ENCODE measurements around the gene PHB1. TPM values are rescaled to one million over a fixed set of nuclear protein-coding genes. Genes with fewer than 3 reads are reported as not detected.
"Not testable (repeated sequence)": the region's sequence is repeated elsewhere in the genome, so short reads cannot be mapped to it uniquely, and the experiment has no call there.

PHB1 gene
- total RNA-seq, 4 donors from 2014 or later, result 98.7 to 108 (median 102) TPM

DNA sequence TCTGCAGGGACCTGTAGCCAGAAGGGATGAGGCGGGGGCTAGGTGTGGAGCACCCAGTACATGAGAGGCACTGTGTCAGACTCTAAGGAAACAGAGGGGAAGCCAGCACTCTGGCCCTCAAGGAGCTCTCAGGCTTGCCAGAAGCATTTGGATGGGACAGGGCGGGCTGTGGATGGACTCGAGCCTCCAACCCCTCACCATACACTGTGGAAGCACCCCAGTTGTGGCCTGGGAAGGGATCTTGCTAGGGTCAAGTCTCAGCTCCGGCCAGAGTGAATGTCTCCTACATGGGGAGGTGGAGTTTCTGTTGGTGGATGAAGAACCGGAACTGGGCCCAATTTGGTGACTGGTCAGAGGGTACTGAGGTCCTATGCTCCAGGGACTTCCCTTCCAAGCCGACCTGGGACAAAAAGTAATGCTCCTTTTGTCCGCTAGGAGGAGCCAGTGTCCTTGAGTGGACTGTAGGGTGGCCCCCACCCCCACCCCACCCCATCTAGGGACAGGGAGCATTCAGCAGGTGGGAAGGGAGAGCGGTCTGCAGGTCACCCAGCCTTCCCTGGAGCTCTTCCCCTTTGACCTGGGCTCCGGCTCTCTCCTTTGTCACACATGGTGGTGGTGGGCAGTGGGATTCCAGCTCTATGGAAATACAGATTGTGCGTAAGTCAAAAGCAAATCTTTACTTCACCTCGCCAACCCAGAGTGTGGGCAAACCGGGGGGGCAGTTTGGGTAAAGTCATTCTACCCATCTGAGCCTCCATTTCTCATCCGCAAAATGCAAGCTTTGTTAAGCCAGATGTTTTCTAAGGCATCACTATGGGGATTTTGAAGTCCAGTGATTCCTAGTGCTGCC is 20.4 kb upstream of the PHB1 start:
- no peak overlapping the region for H3K4me3 ChIP-seq
- no peaks in the 10 kb centered on the region for H3K9me3 ChIP-seq
- H3K4me1 ChIP-seq, result no peaks in the 10 kb centered on the region
- 40 to 83% methylated on average over 3 to 4 of the region's 13 CpGs for WGBS, 2 donors (ENCODE audit: low coverage in 1 of 2)
- H3K27ac ChIP-seq, result no peak overlapping the region
- peaks cover 25% of the 10 kb centered on the region for H3K27me3 ChIP-seq
- ATAC-seq, result peak; percentile 43
- no peaks in the 10 kb centered on the region for H3K36me3 ChIP-seq
- TF ChIP-seq, protein P1, sequence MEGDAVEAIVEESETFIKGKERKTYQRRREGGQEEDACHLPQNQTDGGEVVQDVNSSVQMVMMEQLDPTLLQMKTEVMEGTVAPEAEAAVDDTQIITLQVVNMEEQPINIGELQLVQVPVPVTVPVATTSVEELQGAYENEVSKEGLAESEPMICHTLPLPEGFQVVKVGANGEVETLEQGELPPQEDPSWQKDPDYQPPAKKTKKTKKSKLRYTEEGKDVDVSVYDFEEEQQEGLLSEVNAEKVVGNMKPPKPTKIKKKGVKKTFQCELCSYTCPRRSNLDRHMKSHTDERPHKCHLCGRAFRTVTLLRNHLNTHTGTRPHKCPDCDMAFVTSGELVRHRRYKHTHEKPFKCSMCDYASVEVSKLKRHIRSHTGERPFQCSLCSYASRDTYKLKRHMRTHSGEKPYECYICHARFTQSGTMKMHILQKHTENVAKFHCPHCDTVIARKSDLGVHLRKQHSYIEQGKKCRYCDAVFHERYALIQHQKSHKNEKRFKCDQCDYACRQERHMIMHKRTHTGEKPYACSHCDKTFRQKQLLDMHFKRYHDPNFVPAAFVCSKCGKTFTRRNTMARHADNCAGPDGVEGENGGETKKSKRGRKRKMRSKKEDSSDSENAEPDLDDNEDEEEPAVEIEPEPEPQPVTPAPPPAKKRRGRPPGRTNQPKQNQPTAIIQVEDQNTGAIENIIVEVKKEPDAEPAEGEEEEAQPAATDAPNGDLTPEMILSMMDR (IDR thresholded peaks at IDR 0.05), result peak in 3 of 4 experiments; percentile 61 to 84 (median 61)
- TF ChIP-seq POLR2AphosphoS5 (IDR thresholded peaks at IDR 0.05) (no peak), EP300 (IDR thresholded peaks at IDR 0.05) (no peak), POLR2A (IDR thresholded peaks at IDR 0.05) (no peak)

DNA sequence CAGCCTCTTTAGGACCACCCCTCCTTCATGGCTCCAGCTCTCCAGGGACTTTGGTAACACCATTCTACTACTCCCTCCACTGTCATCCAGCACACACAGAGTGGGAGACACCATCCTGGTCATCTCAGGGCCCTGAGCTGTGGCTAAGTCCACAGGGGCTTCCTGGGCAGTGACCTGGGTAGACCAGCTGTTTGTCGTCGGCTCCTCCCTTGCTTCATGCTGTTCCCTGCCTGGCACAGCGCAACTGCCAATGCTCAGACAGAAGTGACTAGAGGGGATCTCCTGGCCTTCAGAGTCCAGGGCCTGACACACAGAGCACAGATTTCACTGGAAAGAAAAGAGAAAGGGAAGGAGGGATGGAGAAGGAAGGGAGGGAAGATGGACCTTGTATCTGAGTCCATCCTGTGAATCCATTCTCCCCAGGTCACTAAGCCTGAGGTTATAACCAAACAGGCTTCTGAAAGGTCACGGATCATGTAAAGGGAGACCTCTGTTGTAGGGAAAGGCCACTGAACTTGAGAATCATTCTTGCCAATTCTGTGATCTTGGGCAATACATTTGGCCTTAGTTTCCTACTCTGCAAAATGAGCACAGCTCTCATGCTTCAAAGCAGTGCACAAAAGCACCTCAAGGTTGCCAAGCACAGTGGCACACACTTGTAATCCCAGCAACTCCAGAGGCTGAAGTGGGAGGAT is 18.5 kb upstream of the PHB1 start:
- no peak overlapping the region for H3K27ac ChIP-seq
- H3K4me1 ChIP-seq, result no peaks in the 10 kb centered on the region
- no peaks in the 10 kb centered on the region for H3K36me3 ChIP-seq
- H3K9me3 ChIP-seq, result no peaks in the 10 kb centered on the region
- TF ChIP-seq EP300 (IDR thresholded peaks at IDR 0.05) (no peak), POLR2A (IDR thresholded peaks at IDR 0.05) (no peak), POLR2AphosphoS5 (IDR thresholded peaks at IDR 0.05) (no peak)
- TF ChIP-seq, protein P1 (IDR thresholded peaks at IDR 0.05), result no peak
- WGBS, 2 donors (ENCODE audit: low coverage in 1 of 2), result no CpG with 5 or more reads among the region's 4 CpGs
- peaks cover 22% of the 10 kb centered on the region for H3K27me3 ChIP-seq
- H3K4me3 ChIP-seq, result no peak overlapping the region
- no peak for ATAC-seq

DNA sequence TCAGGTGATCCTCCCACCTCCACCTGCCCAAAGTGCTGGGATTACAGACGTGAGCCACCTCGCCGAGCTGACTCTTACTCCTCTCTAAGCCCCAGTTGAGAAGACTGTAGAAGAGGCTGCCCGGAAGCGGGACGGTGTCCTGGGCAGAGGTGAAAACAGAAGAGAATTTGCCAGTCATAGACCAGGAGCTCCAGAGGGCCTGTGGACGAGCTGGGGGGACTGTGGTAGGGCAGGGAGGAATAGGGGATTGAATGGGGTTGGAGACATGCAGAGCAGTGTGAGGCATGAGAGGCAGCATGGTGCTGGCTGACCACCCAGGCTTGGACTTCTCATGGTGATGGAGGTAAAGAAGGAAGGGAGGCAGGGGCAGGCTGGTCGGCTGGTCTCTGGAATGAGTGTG is 17.1 kb upstream of the PHB1 start:
- TF ChIP-seq, protein P1 (IDR thresholded peaks at IDR 0.05), result no peak
- TF ChIP-seq POLR2A (IDR thresholded peaks at IDR 0.05) (no peak), POLR2AphosphoS5 (IDR thresholded peaks at IDR 0.05) (no peak), EP300 (IDR thresholded peaks at IDR 0.05) (no peak)
- H3K27me3 ChIP-seq, result peaks cover 16% of the 10 kb centered on the region
- H3K27ac ChIP-seq, result no peak overlapping the region
- ATAC-seq, result no peak
- H3K4me3 ChIP-seq, result no peak overlapping the region
- no peaks in the 10 kb centered on the region for H3K9me3 ChIP-seq
- 71 to 75% methylated on average over 1 to 3 of the region's 8 CpGs for WGBS, 2 donors (ENCODE audit: low coverage in 1 of 2)
- H3K4me1 ChIP-seq, result no peaks in the 10 kb centered on the region
- H3K36me3 ChIP-seq, result no peaks in the 10 kb centered on the region

DNA sequence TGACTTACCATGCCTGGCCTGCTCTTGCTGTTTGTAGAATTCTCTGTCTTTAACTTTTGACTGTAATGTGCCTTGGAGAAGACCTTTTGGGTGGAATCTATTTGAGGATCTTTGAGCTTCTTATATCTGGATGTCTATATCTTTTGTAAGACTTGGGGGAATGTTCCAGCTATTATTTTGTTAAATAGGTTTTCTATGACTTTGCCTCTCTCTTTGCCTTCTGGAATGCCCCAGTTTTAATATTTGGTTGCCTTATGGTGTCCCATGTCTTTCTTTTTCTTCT is 10.3 kb upstream of the PHB1 start:
- TF ChIP-seq POLR2AphosphoS5 (IDR thresholded peaks at IDR 0.05) (no peak), EP300 (IDR thresholded peaks at IDR 0.05) (no peak), POLR2A (IDR thresholded peaks at IDR 0.05) (no peak)
- TF ChIP-seq, protein P1 (IDR thresholded peaks at IDR 0.05), result no peak
- peaks cover 0 to 16% (median 0%) of the 10 kb centered on the region in 3 donors for H3K9me3 ChIP-seq
- no peak for ATAC-seq

DNA sequence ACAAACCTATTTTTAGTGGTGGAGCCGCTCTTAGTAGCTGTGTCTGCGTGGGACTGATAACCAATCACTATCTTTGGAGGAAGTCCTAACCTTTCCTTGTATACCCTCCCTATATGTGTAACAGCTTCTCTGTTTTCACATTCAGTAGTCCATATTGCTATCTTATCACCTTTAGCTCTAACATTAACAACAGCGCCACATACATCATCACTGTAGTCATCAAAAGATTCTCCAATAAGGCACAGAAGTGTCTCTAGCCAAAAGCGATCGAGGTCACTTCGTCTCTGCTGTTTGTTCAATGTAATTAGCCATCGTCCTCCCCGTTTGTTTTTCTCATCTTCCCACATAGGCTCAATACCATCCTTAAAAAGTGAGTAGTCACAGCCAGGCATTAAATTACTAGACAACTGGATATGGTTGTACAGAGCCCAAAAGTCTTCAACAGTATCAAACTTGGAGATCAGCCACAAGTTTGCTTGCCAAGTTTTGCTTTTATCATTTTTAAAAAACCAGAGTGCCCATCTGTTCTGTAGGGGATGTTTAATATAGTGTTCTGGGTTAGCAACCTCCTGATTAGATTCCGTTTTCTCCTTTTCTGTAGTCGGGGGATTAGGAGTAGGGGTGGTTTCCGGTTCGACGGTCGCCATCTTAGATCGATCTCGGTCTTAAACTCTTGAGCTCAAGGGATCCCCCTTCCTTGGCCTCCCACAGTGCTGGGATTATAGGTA is 9.8 kb upstream of the PHB1 start:
- 78 to 79% methylated on average over 10 to 15 of the region's 16 CpGs for WGBS, 2 donors (ENCODE audit: low coverage in 1 of 2)
- ATAC-seq, result not testable (repeated sequence)
- H3K27me3 ChIP-seq, result peaks cover 16% of the 10 kb centered on the region

More for the DNA sequence above, 10.3 kb upstream of the PHB1 start:
- no peaks in the 10 kb centered on the region for H3K36me3 ChIP-seq
- no peaks in the 10 kb centered on the region for H3K4me1 ChIP-seq
- H3K4me3 ChIP-seq, result no peak overlapping the region
- H3K27me3 ChIP-seq, result peaks cover 21% of the 10 kb centered on the region
- H3K27ac ChIP-seq, result no peak overlapping the region

More for the DNA sequence above, 9.8 kb upstream of the PHB1 start:
- H3K9me3 ChIP-seq, result peaks cover 0 to 16% (median 0%) of the 10 kb centered on the region in 3 donors
- H3K4me1 ChIP-seq, H3K27ac ChIP-seq, H3K4me3 ChIP-seq, H3K36me3 ChIP-seq: not testable (repeated sequence)

Data from gastroesophageal sphincter (tissue), 4 donors.